ENCODE measurements around the gene EIF2S3B. TPM values are rescaled to one million over a fixed set of nuclear protein-coding genes. Genes with fewer than 3 reads are reported as not detected.

Gene EIF2S3B
- total and polyA plus RNA-seq, 4 experiments from 2014 or later = 0.36 to 1.4 (median 0.90) TPM

GRCh38 chr12:10554228-10554755 is 48.6 kb downstream of the EIF2S3B start:
- no peaks in the 10 kb centered on the region for H3K27me3 ChIP-seq (ENCODE audit: insufficient read depth, low read length)
- peaks cover 0 to 5% (median under 1%) of the 10 kb centered on the region in 4 donors for H3K4me1 Mint-ChIP-seq
- no peak overlapping the region for H3K27ac ChIP-seq (ENCODE audit: low read depth, low read length)
- H3K4me3 ChIP-seq (ENCODE audit: low read length in 2 of 2) = no peak overlapping the region
- intact Hi-C loops (cut with micrococcal nuclease) = no loop called here
- peaks cover 7 to 13% of the 10 kb centered on the region in 2 donors for H3K27me3 Mint-ChIP-seq
- ChIA-PET POLR2A (ENCODE audit: partially characterized antibody) (no interaction called here), CTCF (ENCODE audit: partially characterized antibody) (interaction anchor here (1.1 kb wide), 1 partner anchor 318 kb away, joined by 3 read pairs; no protein-coding TSS in a partner anchor)
- peak overlapping the region in 1 of 7 donors; percentile 80 for H3K27ac Mint-ChIP-seq
- H3K9me3 ChIP-seq (ENCODE audit: control insufficient read depth in 1 of 2, low read length in 2 of 2) = no peaks in the 10 kb centered on the region
- no peaks in the 10 kb centered on the region for H3K4me1 ChIP-seq (ENCODE audit: insufficient read depth, low read length)
- H3K4me3 Mint-ChIP-seq = no peak overlapping the region
- H3K9me3 Mint-ChIP-seq = peaks cover 0 to 2% (median 0%) of the 10 kb centered on the region in 8 donors
- H3K36me3 ChIP-seq (ENCODE audit: insufficient read depth, low read length) = no peaks in the 10 kb centered on the region
- H3K36me3 Mint-ChIP-seq = no peaks in the 10 kb centered on the region
- DNase-seq = no peak

GRCh38 chr12:10554756-10555481 is 49.2 kb downstream of the EIF2S3B start:
- Mint-ChIP-seq H3K27me3 (peaks cover 6 to 15% of the 10 kb centered on the region in 2 donors), H3K4me3 (no peak overlapping the region), H3K27ac (peak overlapping the region in 1 of 7 donors; percentile 80), H3K36me3 (no peaks in the 10 kb centered on the region), H3K4me1 (peaks cover 0 to 5% (median under 1%) of the 10 kb centered on the region in 4 donors), H3K9me3 (peaks cover 0 to 2% (median 0%) of the 10 kb centered on the region in 8 donors)
- no peaks in the 10 kb centered on the region for H3K4me1 ChIP-seq (ENCODE audit: insufficient read depth, low read length)
- POLR2A ChIA-PET (ENCODE audit: partially characterized antibody) = no interaction called here
- no peaks in the 10 kb centered on the region for H3K36me3 ChIP-seq (ENCODE audit: insufficient read depth, low read length)
- no peak for DNase-seq
- CTCF ChIA-PET (ENCODE audit: partially characterized antibody) = no interaction called here
- intact Hi-C loops (cut with micrococcal nuclease) = no loop called here
- no peaks in the 10 kb centered on the region for H3K9me3 ChIP-seq (ENCODE audit: control insufficient read depth in 1 of 2, low read length in 2 of 2)
- no peak overlapping the region for H3K4me3 ChIP-seq (ENCODE audit: low read length in 2 of 2)
- no peaks in the 10 kb centered on the region for H3K27me3 ChIP-seq (ENCODE audit: insufficient read depth, low read length)
- H3K27ac ChIP-seq (ENCODE audit: low read depth, low read length) = no peak overlapping the region

- Histone ChIP-seq H3K27ac (ENCODE audit: low read depth, low read length) (no peak overlapping the region), H3K4me3 (ENCODE audit: low read length in 2 of 2) (no peak overlapping the region), H3K27me3 (ENCODE audit: insufficient read depth, low read length) (no peaks in the 10 kb centered on the region), H3K4me1 (ENCODE audit: insufficient read depth, low read length) (no peaks in the 10 kb centered on the region), H3K9me3 (ENCODE audit: control insufficient read depth in 1 of 2, low read length in 2 of 2) (no peaks in the 10 kb centered on the region), H3K36me3 (ENCODE audit: insufficient read depth, low read length) (no peaks in the 10 kb centered on the region)
- peaks cover 0 to 2% (median 0%) of the 10 kb centered on the region in 8 donors for H3K9me3 Mint-ChIP-seq
- no peak for DNase-seq
- intact Hi-C loops (cut with micrococcal nuclease) = no loop called here
- ChIA-PET POLR2A (ENCODE audit: partially characterized antibody) (no interaction called here), CTCF (ENCODE audit: partially characterized antibody) (interaction anchor here (0.9 kb wide), 2 partner anchors 16 to 226 kb away, joined by 3 read pairs; no protein-coding TSS in a partner anchor)
- H3K4me3 Mint-ChIP-seq = no peak overlapping the region
- H3K36me3 Mint-ChIP-seq = no peaks in the 10 kb centered on the region
- no peak overlapping the region for H3K27ac Mint-ChIP-seq
- peaks cover 0 to 5% (median under 1%) of the 10 kb centered on the region in 4 donors for H3K4me1 Mint-ChIP-seq
- peaks cover 6 to 19% of the 10 kb centered on the region in 2 donors for H3K27me3 Mint-ChIP-seq
These were observed 51.6 kb downstream of the EIF2S3B start for GRCh38 chr12:10557329-10557728.

- no peaks in the 10 kb centered on the region for H3K4me1 ChIP-seq (ENCODE audit: insufficient read depth, low read length)
- no peaks in the 10 kb centered on the region for H3K9me3 ChIP-seq (ENCODE audit: control insufficient read depth in 1 of 2, low read length in 2 of 2)
- H3K36me3 ChIP-seq (ENCODE audit: insufficient read depth, low read length) = no peaks in the 10 kb centered on the region
- no peak for DNase-seq
- H3K27me3 Mint-ChIP-seq = peaks cover 7 to 21% of the 10 kb centered on the region in 2 donors
- intact Hi-C loops (cut with micrococcal nuclease) = no loop called here
- no peak overlapping the region for H3K4me3 Mint-ChIP-seq
- no peak overlapping the region for H3K27ac ChIP-seq (ENCODE audit: low read depth, low read length)
- POLR2A ChIA-PET (ENCODE audit: partially characterized antibody) = no interaction called here
- H3K4me1 Mint-ChIP-seq = peaks cover 0 to 4% (median under 1%) of the 10 kb centered on the region in 4 donors
- no peak overlapping the region for H3K27ac Mint-ChIP-seq
- H3K4me3 ChIP-seq (ENCODE audit: low read length in 2 of 2) = no peak overlapping the region
- H3K36me3 Mint-ChIP-seq = no peaks in the 10 kb centered on the region
- no peaks in the 10 kb centered on the region for H3K27me3 ChIP-seq (ENCODE audit: insufficient read depth, low read length)
- peaks cover 0 to 2% (median 0%) of the 10 kb centered on the region in 8 donors for H3K9me3 Mint-ChIP-seq
- CTCF ChIA-PET (ENCODE audit: partially characterized antibody) = interaction anchor here (0.9 kb wide), 2 partner anchors 15 to 226 kb away, joined by 3 read pairs; no protein-coding TSS in a partner anchor
These were observed 52.1 kb downstream of the EIF2S3B start for GRCh38 chr12:10557766-10558165.

Other genes with a start within 250 kb of the EIF2S3B start
- under 1 TPM; 0.64 to 0.79 TPM for gene KLRD1, start 198.0 kb upstream of the EIF2S3B start, total RNA-seq
- 1 to 10 TPM in 1 of 2 donors, under 1 TPM in 1; 0.50 to 2.6 TPM for gene KLRD1, start 198.0 kb upstream of the EIF2S3B start, polyA plus RNA-seq
- 1 to 10 TPM; 1.3 to 1.4 TPM for gene KLRK1, start 115.8 kb upstream of the EIF2S3B start, total RNA-seq
- gene KLRK1, start 115.8 kb upstream of the EIF2S3B start, polyA plus RNA-seq = 1 to 10 TPM; 1.4 to 1.9 TPM
- not detected for gene KLRC4, start 96.1 kb upstream of the EIF2S3B start, total RNA-seq
- gene KLRC4, start 96.1 kb upstream of the EIF2S3B start, polyA plus RNA-seq = not detected
- gene KLRC3, start 85.3 kb upstream of the EIF2S3B start, total RNA-seq = not detected
- gene KLRC3, start 85.3 kb upstream of the EIF2S3B start, polyA plus RNA-seq = not detected
- not detected for gene KLRC2, start 69.9 kb upstream of the EIF2S3B start, total RNA-seq
- not detected for gene KLRC2, start 69.9 kb upstream of the EIF2S3B start, polyA plus RNA-seq
- not detected for gene KLRC1, start 52.5 kb upstream of the EIF2S3B start, total RNA-seq
- gene KLRC1, start 52.5 kb upstream of the EIF2S3B start, polyA plus RNA-seq = not detected
- 10 to 100 TPM; 19.3 to 22.0 TPM for gene MAGOHB, start 107.7 kb downstream of the EIF2S3B start, total RNA-seq
- 10 to 100 TPM; 50.0 to 58.2 TPM for gene MAGOHB, start 107.7 kb downstream of the EIF2S3B start, polyA plus RNA-seq
- not detected for gene STYK1, start 168.2 kb downstream of the EIF2S3B start, total RNA-seq
- gene STYK1, start 168.2 kb downstream of the EIF2S3B start, polyA plus RNA-seq = not detected
- gene YBX3, start 217.4 kb downstream of the EIF2S3B start, total RNA-seq = 1 to 10 TPM; 3.2 to 5.1 TPM
- gene YBX3, start 217.4 kb downstream of the EIF2S3B start, polyA plus RNA-seq = 1 to 10 TPM; 1.7 to 2.0 TPM